KMS-11 (cell line): ENCODE results near the gene GNB1L.

ENCODE experiments used
- H2AFZ ChIP-seq: fragments of 200-600 bp; sonication (generic); 2 replicates; pipeline ENCODE4 v1.6.1; 2016; ENCODE audit warnings: antibody characterized with exemption, mixed run types, low read depth
- H3K27ac ChIP-seq: fragments of 200-600 bp; sonication (generic); 2 replicates; pipeline ENCODE4 v1.6.1; 2016; ENCODE audit warnings: mild to moderate bottlenecking, mixed run types
- H3K27me3 ChIP-seq: fragments of 200-600 bp; sonication (generic); 2 replicates; pipeline ENCODE4 v1.6.1; 2017; ENCODE audit warnings: mild to moderate bottlenecking, low read depth, mixed run types, moderate library complexity; ENCODE audit not compliant: insufficient read depth
- H3K36me3 ChIP-seq: fragments of 200-600 bp; sonication (generic); 2 replicates; pipeline ENCODE4 v1.6.1; 2017; ENCODE audit warnings: mild to moderate bottlenecking, mixed run types; ENCODE audit not compliant: insufficient read depth
- H3K4me1 ChIP-seq: fragments of 200-600 bp; sonication (generic); 2 replicates; pipeline ENCODE4 v1.6.1; 2016; ENCODE audit warnings: mild to moderate bottlenecking, low read depth, mixed run types; ENCODE audit not compliant: poor library complexity, severe bottlenecking
- H3K4me2 ChIP-seq: fragments of 200-600 bp; sonication (generic); 2 replicates; pipeline ENCODE4 v1.7.0; 2016; ENCODE audit warnings: mild to moderate bottlenecking, mixed run types
- H3K4me3 ChIP-seq: fragments of 200-600 bp; sonication (generic); IDR thresholded peaks from 2 replicates; pipeline ENCODE4 v1.6.1; 2017; ENCODE audit warnings: low read depth, low read length, mixed read lengths; ENCODE audit not compliant: insufficient read depth
- H3K79me2 ChIP-seq: fragments of 200-600 bp; sonication (generic); 2 replicates; pipeline ENCODE4 v1.6.1; 2016; ENCODE audit warnings: low read depth, mixed run types; ENCODE audit not compliant: insufficient read depth
- H3K9ac ChIP-seq: fragments of 200-600 bp; sonication (generic); 2 replicates; pipeline ENCODE4 v1.6.1; 2016; ENCODE audit warnings: mild to moderate bottlenecking, mixed run types
- H4K20me1 ChIP-seq: fragments of 200-600 bp; sonication (generic); 2 replicates; pipeline ENCODE4 v1.6.1; 2016; ENCODE audit warnings: mild to moderate bottlenecking, mixed run types; ENCODE audit not compliant: insufficient read depth
- CTCF ChIP-seq: fragments of 200-600 bp; sonication (generic); conservative IDR thresholded peaks from 2 replicates; pipeline ENCODE4 v1.6.1; 2017; ENCODE audit warnings: low read depth, mild to moderate bottlenecking, antibody characterized with exemption, low read length, moderate library complexity, mixed read lengths

The GNB1L gene

GRCh38 chr22:19805821-19806212, 48.9 kb downstream of the GNB1L start:
- Histone ChIP-seq H3K4me2 (no peak overlapping the region), H3K27ac (no peak overlapping the region), H3K4me1 (no peaks in the 10 kb centered on the region), H3K4me3 (no peak overlapping the region), H3K27me3 (no peaks in the 10 kb centered on the region), H4K20me1 (no peaks in the 10 kb centered on the region), H2AFZ (no peak overlapping the region), H3K36me3 (no peaks in the 10 kb centered on the region), H3K9ac (no peak overlapping the region), H3K79me2 (no peaks in the 10 kb centered on the region)
- no peak for TF ChIP-seq CTCF

GRCh38 chr22:19803736-19804267, 50.9 kb downstream of the GNB1L start:
- no peak overlapping the region for H3K4me2 ChIP-seq
- no peak overlapping the region for H3K27ac ChIP-seq
- no peaks in the 10 kb centered on the region for H3K79me2 ChIP-seq
- no peak for TF ChIP-seq CTCF
- H3K4me1 ChIP-seq, result no peaks in the 10 kb centered on the region
- no peaks in the 10 kb centered on the region for H4K20me1 ChIP-seq
- H3K4me3 ChIP-seq, result no peak overlapping the region
- H3K27me3 ChIP-seq, result no peaks in the 10 kb centered on the region
- no peaks in the 10 kb centered on the region for H3K36me3 ChIP-seq
- H3K9ac ChIP-seq, result no peak overlapping the region
- no peak overlapping the region for H2AFZ ChIP-seq

GRCh38 chr22:19802894-19803735, 51.6 kb downstream of the GNB1L start:
- H3K4me1 ChIP-seq, result no peaks in the 10 kb centered on the region
- no peak for TF ChIP-seq CTCF
- no peak overlapping the region for H3K4me2 ChIP-seq
- H3K9ac ChIP-seq, result no peak overlapping the region
- H3K36me3 ChIP-seq, result no peaks in the 10 kb centered on the region
- no peaks in the 10 kb centered on the region for H3K79me2 ChIP-seq
- H3K27ac ChIP-seq, result no peak overlapping the region
- no peaks in the 10 kb centered on the region for H3K27me3 ChIP-seq
- no peaks in the 10 kb centered on the region for H4K20me1 ChIP-seq
- H3K4me3 ChIP-seq, result no peak overlapping the region
- no peak overlapping the region for H2AFZ ChIP-seq

GRCh38 chr22:19802001-19802893, 52.4 kb downstream of the GNB1L start:
- Histone ChIP-seq H4K20me1 (no peaks in the 10 kb centered on the region), H3K4me2 (no peak overlapping the region), H3K4me3 (no peak overlapping the region), H3K27ac (no peak overlapping the region), H3K79me2 (no peaks in the 10 kb centered on the region), H3K4me1 (no peaks in the 10 kb centered on the region), H3K27me3 (no peaks in the 10 kb centered on the region), H3K9ac (no peak overlapping the region), H2AFZ (no peak overlapping the region), H3K36me3 (no peaks in the 10 kb centered on the region)
- no peak for TF ChIP-seq CTCF
